ENCODE data around the gene SAMD3. TPM values are rescaled to one million over a fixed set of nuclear protein-coding genes. Genes with fewer than 3 reads are reported as not detected.

Gene SAMD3
- polyA plus RNA-seq, 1 experiment = 0.40 TPM

- no peak for DNase-seq (ENCODE audit: low read depth)
- Histone ChIP-seq H3K4me3 (ENCODE audit: low read depth, low read length) (no peak overlapping the region), H3K36me3 (ENCODE audit: control insufficient read depth, insufficient read depth, low read length) (no peaks in the 10 kb centered on the region), H3K27me3 (ENCODE audit: control insufficient read depth, insufficient read depth, low read length) (no peaks in the 10 kb centered on the region)
- CTCF ChIA-PET = interaction anchor here (0.9 kb wide), 1 partner anchor 22 kb away, joined by 3 read pairs; no protein-coding TSS in a partner anchor
- TF ChIP-seq, protein P1, sequence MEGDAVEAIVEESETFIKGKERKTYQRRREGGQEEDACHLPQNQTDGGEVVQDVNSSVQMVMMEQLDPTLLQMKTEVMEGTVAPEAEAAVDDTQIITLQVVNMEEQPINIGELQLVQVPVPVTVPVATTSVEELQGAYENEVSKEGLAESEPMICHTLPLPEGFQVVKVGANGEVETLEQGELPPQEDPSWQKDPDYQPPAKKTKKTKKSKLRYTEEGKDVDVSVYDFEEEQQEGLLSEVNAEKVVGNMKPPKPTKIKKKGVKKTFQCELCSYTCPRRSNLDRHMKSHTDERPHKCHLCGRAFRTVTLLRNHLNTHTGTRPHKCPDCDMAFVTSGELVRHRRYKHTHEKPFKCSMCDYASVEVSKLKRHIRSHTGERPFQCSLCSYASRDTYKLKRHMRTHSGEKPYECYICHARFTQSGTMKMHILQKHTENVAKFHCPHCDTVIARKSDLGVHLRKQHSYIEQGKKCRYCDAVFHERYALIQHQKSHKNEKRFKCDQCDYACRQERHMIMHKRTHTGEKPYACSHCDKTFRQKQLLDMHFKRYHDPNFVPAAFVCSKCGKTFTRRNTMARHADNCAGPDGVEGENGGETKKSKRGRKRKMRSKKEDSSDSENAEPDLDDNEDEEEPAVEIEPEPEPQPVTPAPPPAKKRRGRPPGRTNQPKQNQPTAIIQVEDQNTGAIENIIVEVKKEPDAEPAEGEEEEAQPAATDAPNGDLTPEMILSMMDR (IDR thresholded peaks at IDR 0.05; ENCODE audit: insufficient read depth, low read depth, low read length) = no peak
- POLR2A ChIA-PET = no interaction called here
Observed at GRCh38 chr6:130207979-130208649, 14.6 kb downstream of the SAMD3 start.

- H3K36me3 ChIP-seq (ENCODE audit: control insufficient read depth, insufficient read depth, low read length) = no peaks in the 10 kb centered on the region
- ChIA-PET CTCF (no interaction called here), POLR2A (no interaction called here)
- H3K27me3 ChIP-seq (ENCODE audit: control insufficient read depth, insufficient read depth, low read length) = no peaks in the 10 kb centered on the region
- TF ChIP-seq, protein P1 (IDR thresholded peaks at IDR 0.05; ENCODE audit: insufficient read depth, low read depth, low read length) = no peak
- H3K4me3 ChIP-seq (ENCODE audit: low read depth, low read length) = no peak overlapping the region
- no peak for DNase-seq (ENCODE audit: low read depth)
Observed at GRCh38 chr6:130206479-130206878, 16.3 kb downstream of the SAMD3 start.

DNA sequence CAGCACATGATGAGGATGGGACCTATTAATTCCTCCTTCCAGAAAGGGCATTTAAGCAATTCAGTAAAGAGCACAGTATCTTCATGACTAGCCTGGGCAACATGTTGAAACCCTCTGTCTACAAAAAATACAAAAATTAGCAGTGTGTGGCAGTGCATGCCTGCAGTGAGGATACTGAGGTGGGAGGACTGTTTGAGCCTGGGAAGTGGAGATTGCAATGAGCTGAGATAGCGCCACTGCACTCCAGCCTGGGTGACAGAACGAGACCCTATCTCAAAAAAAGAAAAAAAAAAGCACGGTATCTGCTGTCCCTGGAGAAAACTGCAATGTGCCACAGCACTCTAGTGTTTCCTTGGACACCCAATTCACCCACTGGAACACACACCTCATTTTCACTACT is 18.4 kb downstream of the SAMD3 start:
- no peak overlapping the region for H3K4me3 ChIP-seq (ENCODE audit: low read depth, low read length)
- TF ChIP-seq, protein P1 (IDR thresholded peaks at IDR 0.05; ENCODE audit: insufficient read depth, low read depth, low read length) = no peak
- POLR2A ChIA-PET = no interaction called here
- CTCF ChIA-PET = interaction anchor here (1.3 kb wide), 1 partner anchor 16 kb away, joined by 5 read pairs; no protein-coding TSS in a partner anchor
- DNase-seq (ENCODE audit: low read depth) = no peak
- no peaks in the 10 kb centered on the region for H3K27me3 ChIP-seq (ENCODE audit: control insufficient read depth, insufficient read depth, low read length)
- H3K36me3 ChIP-seq (ENCODE audit: control insufficient read depth, insufficient read depth, low read length) = no peaks in the 10 kb centered on the region

- Histone ChIP-seq H3K27me3 (ENCODE audit: control insufficient read depth, insufficient read depth, low read length) (no peaks in the 10 kb centered on the region), H3K36me3 (ENCODE audit: control insufficient read depth, insufficient read depth, low read length) (no peaks in the 10 kb centered on the region), H3K4me3 (ENCODE audit: low read depth, low read length) (no peak overlapping the region)
- POLR2A ChIA-PET = no interaction called here
- no peak for DNase-seq (ENCODE audit: low read depth)
- CTCF ChIA-PET = no interaction called here
- TF ChIP-seq, protein P1 (IDR thresholded peaks at IDR 0.05; ENCODE audit: insufficient read depth, low read depth, low read length) = no peak
Observed at GRCh38 chr6:130203370-130203769, 19.4 kb downstream of the SAMD3 start.

- Histone ChIP-seq H3K4me3 (ENCODE audit: low read depth, low read length) (no peak overlapping the region), H3K36me3 (ENCODE audit: control insufficient read depth, insufficient read depth, low read length) (no peaks in the 10 kb centered on the region), H3K27me3 (ENCODE audit: control insufficient read depth, insufficient read depth, low read length) (no peaks in the 10 kb centered on the region)
- TF ChIP-seq, protein P1 (IDR thresholded peaks at IDR 0.05; ENCODE audit: insufficient read depth, low read depth, low read length) = no peak
- ChIA-PET CTCF (no interaction called here), POLR2A (no interaction called here)
- no peak for DNase-seq (ENCODE audit: low read depth)
Observed at GRCh38 chr6:130202782-130203181, 20.0 kb downstream of the SAMD3 start.

Data from BJ (cell line).